Measurements from ENCODE around the gene VWC2L.
A peak's percentile ranks its signal among the peaks of the same experiment; 100 is the strongest.

VWC2L gene

GRCh38 chr2:214410918-214411554, at the start of gene VWC2L:
VWC2L (plus strand) TSS chr2:214411054; CDS start chr2:214414194, 3,140 bp downstream.
- peak; percentile 80 for DNase-seq (ENCODE audit: low spot score)

- no peak for DNase-seq (ENCODE audit: low spot score)
Observed at GRCh38 chr2:214361116-214361515, 49.7 kb upstream of the VWC2L start.

- DNase-seq (ENCODE audit: low spot score) = no peak
Observed at GRCh38 chr2:214365549-214365948, 45.3 kb upstream of the VWC2L start.

- no peak for DNase-seq (ENCODE audit: low spot score)
Observed at GRCh38 chr2:214367171-214367570, 43.7 kb upstream of the VWC2L start.

GRCh38 chr2:214376618-214377285, 34.1 kb upstream of the VWC2L start:
- DNase-seq (ENCODE audit: low spot score) = no peak

GRCh38 chr2:214377286-214377624, 33.6 kb upstream of the VWC2L start:
- no peak for DNase-seq (ENCODE audit: low spot score)

- DNase-seq (ENCODE audit: low spot score) = no peak
Observed at GRCh38 chr2:214378455-214379103, 32.3 kb upstream of the VWC2L start.

GRCh38 chr2:214379227-214379626, 31.6 kb upstream of the VWC2L start:
- no peak for DNase-seq (ENCODE audit: low spot score)

GRCh38 chr2:214380681-214381080, 30.2 kb upstream of the VWC2L start:
- no peak for DNase-seq (ENCODE audit: low spot score)

- no peak for DNase-seq (ENCODE audit: low spot score)
Observed at GRCh38 chr2:214382229-214382628, 28.6 kb upstream of the VWC2L start.

GRCh38 chr2:214386720-214387119, 24.1 kb upstream of the VWC2L start:
- no peak for DNase-seq (ENCODE audit: low spot score)

GRCh38 chr2:214389334-214389733, 21.5 kb upstream of the VWC2L start:
- no peak for DNase-seq (ENCODE audit: low spot score)

- no peak for DNase-seq (ENCODE audit: low spot score)
Observed at GRCh38 chr2:214393796-214394195, 17.1 kb upstream of the VWC2L start.

- DNase-seq (ENCODE audit: low spot score) = no peak
Observed at GRCh38 chr2:214395040-214395439, 15.8 kb upstream of the VWC2L start.

- DNase-seq (ENCODE audit: low spot score) = no peak
Observed at GRCh38 chr2:214401580-214401979, 9.3 kb upstream of the VWC2L start.

GRCh38 chr2:214410128-214410775, 602 bp upstream of the VWC2L start:
- DNase-seq (ENCODE audit: low spot score) = no peak

GRCh38 chr2:214412679-214413078, 1.8 kb downstream of the VWC2L start:
- DNase-seq (ENCODE audit: low spot score) = no peak

- DNase-seq (ENCODE audit: low spot score) = no peak
Observed at GRCh38 chr2:214436470-214436869, 25.6 kb downstream of the VWC2L start.

GRCh38 chr2:214450118-214450894, 39.5 kb downstream of the VWC2L start:
- no peak for DNase-seq (ENCODE audit: low spot score)

- DNase-seq (ENCODE audit: low spot score) = no peak
Observed at GRCh38 chr2:214451516-214452275, 40.8 kb downstream of the VWC2L start.

GRCh38 chr2:214465363-214466146, 54.7 kb downstream of the VWC2L start:
- no peak for DNase-seq (ENCODE audit: low spot score)
